ENCODE data around the gene SLTM.
"Not testable (repeated sequence)": the region's sequence is repeated elsewhere in the genome, so short reads cannot be mapped to it uniquely, and the experiment has no call there.

The SLTM gene

GRCh38 chr15:58877999-58878825, 55.3 kb downstream of the SLTM start:
- no peak for DNase-seq (ENCODE audit: low read depth in 2 of 2, low spot score in 1 of 2)

- DNase-seq (ENCODE audit: low read depth in 2 of 2, low spot score in 1 of 2): no peak
Observed at GRCh38 chr15:58876306-58877106, 57.0 kb downstream of the SLTM start.

- DNase-seq (ENCODE audit: low read depth in 2 of 2, low spot score in 1 of 2): no peak
Observed at GRCh38 chr15:58875343-58875742, 58.1 kb downstream of the SLTM start.

- no peak for DNase-seq (ENCODE audit: low read depth in 2 of 2, low spot score in 1 of 2)
Observed at GRCh38 chr15:58873267-58873666, 60.2 kb downstream of the SLTM start.

GRCh38 chr15:58870451-58870850, 63.0 kb downstream of the SLTM start:
- DNase-seq (ENCODE audit: low read depth in 2 of 2, low spot score in 1 of 2): no peak

GRCh38 chr15:58867926-58868325, 65.6 kb downstream of the SLTM start:
- no peak for DNase-seq (ENCODE audit: low read depth in 2 of 2, low spot score in 1 of 2)

GRCh38 chr15:58865425-58865880, 68.0 kb downstream of the SLTM start:
- no peak for DNase-seq (ENCODE audit: low read depth in 2 of 2, low spot score in 1 of 2)

- DNase-seq (ENCODE audit: low read depth in 2 of 2, low spot score in 1 of 2): no peak
Observed at GRCh38 chr15:58864602-58865424, 68.7 kb downstream of the SLTM start.

GRCh38 chr15:58862326-58862725, 71.2 kb downstream of the SLTM start:
- DNase-seq (ENCODE audit: low read depth in 2 of 2, low spot score in 1 of 2): no peak

GRCh38 chr15:58856621-58857020, 76.9 kb downstream of the SLTM start:
- not testable (repeated sequence) for DNase-seq (ENCODE audit: low read depth in 2 of 2, low spot score in 1 of 2)

- no peak for DNase-seq (ENCODE audit: low read depth in 2 of 2, low spot score in 1 of 2)
Observed at GRCh38 chr15:58856086-58856485, 77.4 kb downstream of the SLTM start.

- DNase-seq (ENCODE audit: low read depth in 2 of 2, low spot score in 1 of 2): no peak
Observed at GRCh38 chr15:58854593-58854992, 78.9 kb downstream of the SLTM start.

GRCh38 chr15:58852347-58852746, 81.1 kb downstream of the SLTM start:
- no peak for DNase-seq (ENCODE audit: low read depth in 2 of 2, low spot score in 1 of 2)

GRCh38 chr15:58851205-58851604, 82.3 kb downstream of the SLTM start:
- DNase-seq (ENCODE audit: low read depth in 2 of 2, low spot score in 1 of 2): not testable (repeated sequence)

- no peak for DNase-seq (ENCODE audit: low read depth in 2 of 2, low spot score in 1 of 2)
Observed at GRCh38 chr15:58842713-58843396, 90.6 kb downstream of the SLTM start.

GRCh38 chr15:58840048-58840447, 93.4 kb downstream of the SLTM start:
- no peak for DNase-seq (ENCODE audit: low read depth in 2 of 2, low spot score in 1 of 2)

- no peak for DNase-seq (ENCODE audit: low read depth in 2 of 2, low spot score in 1 of 2)
Observed at GRCh38 chr15:58839485-58839884, 94.0 kb downstream of the SLTM start.

- not testable (repeated sequence) for DNase-seq (ENCODE audit: low read depth in 2 of 2, low spot score in 1 of 2)
Observed at GRCh38 chr15:58833681-58834426, 99.6 kb downstream of the SLTM start.

GRCh38 chr15:58830556-58830955, 102.9 kb downstream of the SLTM start:
- no peak for DNase-seq (ENCODE audit: low read depth in 2 of 2, low spot score in 1 of 2)

Data from stimulated activated CD8-positive, alpha-beta memory T cell treated with anti-CD3 and anti-CD28 coated beads, Interleukin-4, amount 100 ng/mL, for 4 hours (primary cell).